H1 (cell line): ENCODE data around the gene TADA2B. TPM values are rescaled to one million over a fixed set of nuclear protein-coding genes. Genes with fewer than 3 reads are reported as not detected.

Source experiments
- CTCF ChIA-PET: fragments of 300-600 bp; sonication (Branson Sonifier 250); formaldehyde crosslinking; loops from one replicate; lab custom pipeline; 2021; ENCODE audit not compliant: partially characterized antibody; lab: Charles Lee
- POLR2A ChIA-PET: fragments of 300-600 bp; sonication (Branson Sonifier 250); formaldehyde crosslinking; loops from one replicate; lab custom pipeline; 2021; ENCODE audit warnings: inconsistent platforms; ENCODE audit not compliant: partially characterized antibody; lab: Charles Lee
- DNase-seq, 2 experiments: peaks; one replicate each; pipeline versions ENCODE4 v3.0.0 to v3.0.0-alpha.2; 2010 to 2022; ENCODE audit warnings: low spot score in 2 of 2, low read depth in 1 of 2, mixed read lengths in 1 of 2
- FAIRE-seq: peaks from 2 replicates; lab custom pipeline; 2011; peaks lifted over from hg19 to GRCh38; lab: Jason Lieb, UNC
- H2AFZ ChIP-seq: 2 replicates; pipeline ENCODE4 v1.8.1; 2012; ENCODE audit warnings: low read length, inconsistent platforms
- H2AK5ac ChIP-seq: 2 replicates; pipeline ENCODE4 v1.6.1; 2013; ENCODE audit warnings: low read depth, low read length
- H2BK120ac ChIP-seq: replicated peaks from 2 replicates; pipeline ENCODE3; 2013; ENCODE audit warnings: low read depth, low read length, inconsistent platforms
- H2BK12ac ChIP-seq: 2 replicates; pipeline ENCODE4 v1.6.1; 2013; ENCODE audit warnings: low read depth, low read length
- H2BK15ac ChIP-seq: 2 replicates; pipeline ENCODE4 v1.6.1; 2013; ENCODE audit warnings: low read length
- H2BK20ac ChIP-seq: 2 replicates; pipeline ENCODE4 v1.6.1; 2013; ENCODE audit warnings: low read length
- H2BK5ac ChIP-seq: 2 replicates; pipeline ENCODE4 v1.6.1; 2013; ENCODE audit warnings: low read depth, low read length
- H3K14ac ChIP-seq: 2 replicates; pipeline ENCODE4 v1.6.1; 2013; ENCODE audit warnings: inconsistent platforms; ENCODE audit not compliant: insufficient read length
- H3K18ac ChIP-seq: 2 replicates; pipeline ENCODE4 v1.6.1; 2013; ENCODE audit warnings: low read length; ENCODE audit errors: extremely low read depth
- H3K23ac ChIP-seq: 2 replicates; pipeline ENCODE4 v1.6.1; 2013; ENCODE audit warnings: inconsistent platforms; ENCODE audit not compliant: insufficient read length
- H3K23me2 ChIP-seq: 2 replicates; pipeline ENCODE4 v1.6.1; 2013; ENCODE audit warnings: low read depth, low read length
- H3K27ac ChIP-seq: 2 replicates; pipeline ENCODE4 v1.6.1; 2011; ENCODE audit warnings: low read depth, low read length, inconsistent platforms
- H3K27me3 ChIP-seq, 4 experiments: replicated peaks in 1 of 4; 1 replicate in 1 of 4; 2 replicates in 3 of 4; pipeline versions ENCODE4 v1.6.1 to v1.8.1; 2011 to 2013; ENCODE audit warnings: low read length in 3 of 4, mild to moderate bottlenecking in 3 of 4, inconsistent platforms in 2 of 4, mixed read lengths in 2 of 4, moderate library complexity in 1 of 4; ENCODE audit not compliant: control insufficient read depth in 3 of 4, insufficient read depth in 3 of 4; ENCODE audit errors: extremely low read depth in 1 of 4
- H3K36me3 ChIP-seq, 4 experiments: 2 replicates each; pipeline versions ENCODE4 v1.6.1 to v1.8.1; 2011 to 2013; ENCODE audit warnings: mild to moderate bottlenecking in 4 of 4, low read length in 3 of 4, moderate library complexity in 2 of 4, control low read depth in 1 of 4, inconsistent platforms in 1 of 4; ENCODE audit not compliant: insufficient read depth in 4 of 4, control insufficient read depth in 2 of 4
- H3K4ac ChIP-seq: replicated peaks from 2 replicates; pipeline ENCODE3; 2013; ENCODE audit warnings: low read length, low read depth, mixed read lengths, inconsistent platforms; ENCODE audit not compliant: insufficient read length
- H3K4me1 ChIP-seq, 4 experiments: replicated peaks in 1 of 4; 1 replicate in 1 of 4; 2 replicates in 3 of 4; pipeline versions ENCODE4 v1.6.1 to v1.8.1; 2011 to 2013; ENCODE audit warnings: low read length in 3 of 4, inconsistent platforms in 2 of 4, mixed read lengths in 1 of 4; ENCODE audit not compliant: insufficient read depth in 4 of 4, control insufficient read depth in 3 of 4
- H3K4me2 ChIP-seq, 2 experiments: 2 replicates each; pipeline versions ENCODE4 v1.6.1 to v1.8.1; 2011 to 2013; ENCODE audit warnings: low read depth in 2 of 2, low read length in 2 of 2, control low read depth in 1 of 2, inconsistent platforms in 1 of 2, mild to moderate bottlenecking in 1 of 2; ENCODE audit not compliant: insufficient read depth in 1 of 2
- H3K4me3 ChIP-seq, 4 experiments: fragments of 200-600, 300-600 bp in 1 of 4; sonication (generic), shearing (Covaris generic), sonication (Bioruptor Twin) in 1 of 4; 2 replicates each; pipeline versions ENCODE4 v1.5.1 to v1.8.1; 2011 to 2016; ENCODE audit warnings: low read length in 4 of 4, low read depth in 3 of 4, control low read depth in 2 of 4, inconsistent platforms in 2 of 4, mild to moderate bottlenecking in 2 of 4, mixed read lengths in 1 of 4, moderate library complexity in 1 of 4; ENCODE audit not compliant: insufficient read depth in 2 of 4; ENCODE audit errors: extremely low read depth in 1 of 4
- H3K56ac ChIP-seq: replicated peaks from 2 replicates; pipeline ENCODE3; 2013; ENCODE audit warnings: low read depth, mild to moderate bottlenecking, mixed read lengths, low read length, inconsistent platforms; ENCODE audit not compliant: insufficient read length
- H3K79me1 ChIP-seq: 2 replicates; pipeline ENCODE4 v1.6.1; 2013; ENCODE audit warnings: low read depth, low read length, control low read depth
- H3K79me2 ChIP-seq, 2 experiments: 2 replicates each; pipeline versions ENCODE4 v1.6.1 to v1.8.1; 2012 to 2013; ENCODE audit warnings: low read length in 2 of 2, mild to moderate bottlenecking in 2 of 2, inconsistent platforms in 1 of 2; ENCODE audit not compliant: insufficient read depth in 2 of 2, control insufficient read depth in 1 of 2
- H3K9ac ChIP-seq, 4 experiments: replicated peaks in 1 of 4; 1 replicate in 1 of 4; 2 replicates in 3 of 4; pipeline versions ENCODE4 v1.6.1 to v1.8.1; 2011 to 2013; ENCODE audit warnings: low read depth in 3 of 4, low read length in 3 of 4, control low read depth in 2 of 4, mild to moderate bottlenecking in 2 of 4, moderate library complexity in 2 of 4, inconsistent platforms in 1 of 4; ENCODE audit errors: extremely low read depth in 1 of 4
- H3K9me3 ChIP-seq, 2 experiments: 2 replicates each; pipeline versions ENCODE4 v1.6.1 to v1.8.1; 2012 to 2013; ENCODE audit warnings: mild to moderate bottlenecking in 2 of 2, moderate library complexity in 2 of 2, control low read depth in 1 of 2, inconsistent platforms in 1 of 2, low read depth in 1 of 2, low read length in 1 of 2, mixed read lengths in 1 of 2; ENCODE audit not compliant: insufficient read depth in 2 of 2
- H4K20me1 ChIP-seq, 2 experiments: replicated peaks in 1 of 2; 2 replicates each; pipeline versions ENCODE3 to v1.8.1; 2011 to 2013; ENCODE audit warnings: inconsistent platforms in 2 of 2, low read length in 2 of 2, mild to moderate bottlenecking in 1 of 2; ENCODE audit not compliant: insufficient read depth in 2 of 2, control insufficient read depth in 1 of 2
- H4K5ac ChIP-seq: 2 replicates; pipeline ENCODE4 v1.6.1; 2013; ENCODE audit warnings: low read length, low read depth, mixed read lengths, inconsistent platforms; ENCODE audit not compliant: insufficient read length
- H4K8ac ChIP-seq: 2 replicates; pipeline ENCODE4 v1.8.0; 2013; ENCODE audit warnings: mild to moderate bottlenecking, moderate library complexity, low read length, inconsistent platforms; ENCODE audit not compliant: insufficient read depth; ENCODE audit errors: extremely low read depth
- H4K91ac ChIP-seq: replicated peaks from 2 replicates; pipeline ENCODE3; 2013; ENCODE audit warnings: low read length, mixed read lengths, inconsistent platforms; ENCODE audit not compliant: insufficient read length
- BACH1 ChIP-seq: IDR thresholded peaks from 2 replicates; pipeline ENCODE4 v1.6.1; 2012; ENCODE audit warnings: low read length, improper control_type of control experiment
- CBX8 ChIP-seq: fragments of 300-800, 300-1000 bp; sonication (generic); IDR thresholded peaks from 2 replicates; pipeline ENCODE4 v1.7.1; 2016; ENCODE audit warnings: low read depth, low read length, borderline replicate concordance
- HDAC6 ChIP-seq: IDR thresholded peaks from one replicate; pipeline ENCODE4 v1.7.1; 2012; ENCODE audit warnings: low read depth, mild to moderate bottlenecking, inconsistent platforms, low read length, moderate library complexity
- JUN ChIP-seq: IDR thresholded peaks from 2 replicates; pipeline ENCODE4 v1.6.1; 2011; ENCODE audit warnings: low read depth, mild to moderate bottlenecking, improper control_type of control experiment, low read length
- JUND ChIP-seq: IDR thresholded peaks from 2 replicates; pipeline ENCODE4 v1.6.1; 2011; ENCODE audit warnings: mild to moderate bottlenecking, improper control_type of control experiment, low read length
- NANOG ChIP-seq: IDR thresholded peaks from 2 replicates; pipeline ENCODE4 v1.6.1; 2011; ENCODE audit warnings: low read length, low read depth, mild to moderate bottlenecking, inconsistent platforms; ENCODE audit not compliant: insufficient read depth, poor library complexity, severe bottlenecking
- SP1 ChIP-seq: IDR thresholded peaks from 2 replicates; pipeline ENCODE4 v1.6.1; 2011; ENCODE audit warnings: low read depth, low read length
- TAF1 ChIP-seq: IDR thresholded peaks from 2 replicates; pipeline ENCODE4 v1.6.1; 2011; ENCODE audit warnings: mild to moderate bottlenecking, low read depth, low read length
- TAF7 ChIP-seq: optimal IDR thresholded peaks from 2 replicates; pipeline ENCODE3; 2011; ENCODE audit warnings: low read depth, mild to moderate bottlenecking, inconsistent platforms, low read length, moderate library complexity, borderline replicate concordance
- TBP ChIP-seq: IDR thresholded peaks from 2 replicates; pipeline ENCODE4 v1.6.1; 2011; ENCODE audit warnings: low read depth, low read length, improper control_type of control experiment
- TCF12 ChIP-seq: IDR thresholded peaks from 2 replicates; pipeline ENCODE4 v1.6.1; 2011; ENCODE audit warnings: low read depth, mild to moderate bottlenecking, low read length
- WGBS, 2 experiments: shearing (Covaris generic) in 1 of 2; methylation state at CpG; one replicate each; pipeline versions ENCODE4 v1.1.6 to v1.1.7; 2013 to 2015; ENCODE audit warnings: low lambda C conversion rate in 2 of 2, mixed read lengths in 2 of 2, inconsistent platforms in 1 of 2, low coverage in 1 of 2, missing lambda C conversion rate in 1 of 2; ENCODE audit not compliant: insufficient replicate concordance in 2 of 2, insufficient coverage in 1 of 2, insufficient read length in 1 of 2; ENCODE audit errors: extremely low coverage in 1 of 2, missing lambda C conversion rate in 1 of 2; 5-methylcytosine and 5-hydroxymethylcytosine counted together
- polyA plus RNA-seq, 7 experiments: library from polyadenylated mRNA; depleted of rRNA in 3 of 7; stranded (reverse) in 5 of 7; unstranded in 2 of 7; fragments of >200 nt in 5 of 7; fragments of 200-250 nt in 2 of 7; gene quantifications; 1 replicate in 5 of 7; 2 replicates in 1 of 7; 4 replicates in 1 of 7; pipeline versions ENCODE4 v1.2.1 to v1.2.3, GENCODE V29; 2011 to 2013; ENCODE audit warnings: missing spikeins in 2 of 7, mixed read lengths in 2 of 7
- total RNA-seq: library from RNA; stranded (reverse); fragmentation: NEBNext Ultra II Directional; extraction: Animal tissue kit (Norgen Biotek cat#: 25700); gene quantifications from 2 replicates; pipeline ENCODE4 v1.2.1, GENCODE V29; 2021

The TADA2B gene
- total and polyA plus RNA-seq, 2 of the 8 experiments (the other 6 are each of a cell fraction or from before 2014, with no cell fraction given), result 5.7 to 12.1 TPM

- TF ChIP-seq BACH1 (no peak), HDAC6 (no peak), JUND (no peak), TAF1 (no peak), JUN (no peak), TCF12 (no peak), TAF7 (no peak), NANOG (no peak), SP1 (no peak), TBP (no peak), CBX8 (no peak)
- WGBS, 2 experiments, result 90% methylated on average over 8 of the region's 8 CpGs; no CpG with 5 or more reads in 1 of the 2 experiments
- Histone ChIP-seq H3K4me2 (no peak overlapping the region; a peak in 1 of 4 replicates), H3K27me3 (peaks cover 11 to 28% (median 20%) of the 10 kb centered on the region in 4 experiments), H2AFZ (no peak overlapping the region), H3K27ac (no peak overlapping the region), H3K56ac (no peak overlapping the region), H2BK5ac (no peak overlapping the region), H4K5ac (no peak overlapping the region), H2BK20ac (no peak overlapping the region), H4K8ac (peak overlapping the region; percentile 18; the same call in 1 of the 2 replicates), H3K14ac (no peak overlapping the region), H3K18ac (no peak overlapping the region), H3K4me1 (peaks cover 0 to 18% (median 8%) of the 10 kb centered on the region in 4 experiments; a peak in 5 of 7 replicates), H3K4me3 (no peak overlapping the region), H3K9ac (no peak overlapping the region), H3K23me2 (peaks cover 13% of the 10 kb centered on the region; the same call in 1 of the 2 replicates), H3K9me3 (no peaks in the 10 kb centered on the region), H2AK5ac (no peak overlapping the region), H3K4ac (no peak overlapping the region), H2BK15ac (no peak overlapping the region), H2BK12ac (no peak overlapping the region), H4K91ac (no peak overlapping the region), H2BK120ac (no peak overlapping the region), H3K79me1 (peaks cover 38% of the 10 kb centered on the region), H3K36me3 (no peaks in the 10 kb centered on the region), H3K79me2 (peaks cover 3 to 49% of the 10 kb centered on the region in 2 experiments; a peak in 3 of 4 replicates), H3K23ac (no peak overlapping the region), H4K20me1 (peaks cover 7 to 38% of the 10 kb centered on the region in 2 experiments)
- FAIRE-seq (no peak), DNase-seq (no peak)
- ChIA-PET POLR2A (interaction anchor here (0.5 to 5.5 kb wide), 5 partner anchors 10 to 639 kb away, joined by 3 to 36 read pairs (median 5); no protein-coding TSS in a partner anchor), CTCF (interaction anchor here (0.6 to 9.7 kb wide), 12 partner anchors 8 to 142 kb away, joined by 3 to 108 read pairs (median 4); partner anchors contain the start of gene GRPEL1)
Measured at GRCh38 chr4:7045553-7045952, 2.4 kb downstream of the TADA2B start.
